PC-9 (cell line): Measurements from ENCODE around the gene CD83.

Experiments
- CTCF ChIP-seq: fragments of 200-600 bp; sonication (generic); conservative IDR thresholded peaks from 2 replicates; pipeline ENCODE4 v1.6.1; 2017; ENCODE audit warnings: mixed run types, antibody characterized with exemption, mild to moderate bottlenecking, moderate library complexity
- EZH2 ChIP-seq: fragments of 200-600 bp; sonication (generic); IDR thresholded peaks from 2 replicates; pipeline ENCODE4 v1.8.0; 2017; ENCODE audit warnings: antibody characterized with exemption, low read depth

GRCh38 chr6:14102383-14102782 lies 15.2 kb upstream of the CD83 start:
- TF ChIP-seq CTCF (no peak), EZH2 (no peak)
